Measurements from ENCODE around the gene PIGT. TPM values are rescaled to one million over a fixed set of nuclear protein-coding genes. Genes with fewer than 3 reads are reported as not detected.
A peak's percentile ranks its signal among the peaks of the same experiment; 100 is the strongest.

PIGT gene
- total RNA-seq, 4 donors from 2014 or later: 33.6 to 64.5 (median 45.6) TPM

DNA sequence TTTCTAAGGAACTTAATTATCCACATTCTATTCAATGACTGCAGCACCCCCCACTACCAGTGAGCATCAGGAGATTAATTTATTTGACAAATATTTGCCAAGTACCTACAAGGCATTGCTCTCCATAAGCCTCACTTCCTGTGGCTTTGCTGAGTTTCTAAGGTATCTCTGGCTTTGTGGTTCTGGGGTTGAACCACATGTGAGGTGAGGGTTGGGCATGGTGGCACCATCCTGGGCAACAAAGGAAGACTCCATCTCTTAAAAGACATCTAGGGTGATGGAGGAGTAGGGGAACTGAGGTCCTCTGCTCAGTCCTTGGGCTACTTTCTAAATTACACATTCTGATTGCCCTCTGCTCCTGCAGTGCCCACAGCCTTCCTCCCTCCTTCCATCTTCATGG lies 28.1 kb downstream of the PIGT start:
- no peak for DNase-seq (ENCODE audit: low spot score in 2 of 2)
- intact Hi-C loops (cut with DNase I; ENCODE audit: low total_unique reads): no loop called here
- H3K4me3 ChIP-seq (ENCODE audit: low read depth, poor library complexity, severe bottlenecking): no peak overlapping the region
- TF ChIP-seq POLR2A (IDR thresholded peaks at IDR 0.05): no peak
- TF ChIP-seq, protein P1, sequence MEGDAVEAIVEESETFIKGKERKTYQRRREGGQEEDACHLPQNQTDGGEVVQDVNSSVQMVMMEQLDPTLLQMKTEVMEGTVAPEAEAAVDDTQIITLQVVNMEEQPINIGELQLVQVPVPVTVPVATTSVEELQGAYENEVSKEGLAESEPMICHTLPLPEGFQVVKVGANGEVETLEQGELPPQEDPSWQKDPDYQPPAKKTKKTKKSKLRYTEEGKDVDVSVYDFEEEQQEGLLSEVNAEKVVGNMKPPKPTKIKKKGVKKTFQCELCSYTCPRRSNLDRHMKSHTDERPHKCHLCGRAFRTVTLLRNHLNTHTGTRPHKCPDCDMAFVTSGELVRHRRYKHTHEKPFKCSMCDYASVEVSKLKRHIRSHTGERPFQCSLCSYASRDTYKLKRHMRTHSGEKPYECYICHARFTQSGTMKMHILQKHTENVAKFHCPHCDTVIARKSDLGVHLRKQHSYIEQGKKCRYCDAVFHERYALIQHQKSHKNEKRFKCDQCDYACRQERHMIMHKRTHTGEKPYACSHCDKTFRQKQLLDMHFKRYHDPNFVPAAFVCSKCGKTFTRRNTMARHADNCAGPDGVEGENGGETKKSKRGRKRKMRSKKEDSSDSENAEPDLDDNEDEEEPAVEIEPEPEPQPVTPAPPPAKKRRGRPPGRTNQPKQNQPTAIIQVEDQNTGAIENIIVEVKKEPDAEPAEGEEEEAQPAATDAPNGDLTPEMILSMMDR (IDR thresholded peaks at IDR 0.05): no peak

DNA sequence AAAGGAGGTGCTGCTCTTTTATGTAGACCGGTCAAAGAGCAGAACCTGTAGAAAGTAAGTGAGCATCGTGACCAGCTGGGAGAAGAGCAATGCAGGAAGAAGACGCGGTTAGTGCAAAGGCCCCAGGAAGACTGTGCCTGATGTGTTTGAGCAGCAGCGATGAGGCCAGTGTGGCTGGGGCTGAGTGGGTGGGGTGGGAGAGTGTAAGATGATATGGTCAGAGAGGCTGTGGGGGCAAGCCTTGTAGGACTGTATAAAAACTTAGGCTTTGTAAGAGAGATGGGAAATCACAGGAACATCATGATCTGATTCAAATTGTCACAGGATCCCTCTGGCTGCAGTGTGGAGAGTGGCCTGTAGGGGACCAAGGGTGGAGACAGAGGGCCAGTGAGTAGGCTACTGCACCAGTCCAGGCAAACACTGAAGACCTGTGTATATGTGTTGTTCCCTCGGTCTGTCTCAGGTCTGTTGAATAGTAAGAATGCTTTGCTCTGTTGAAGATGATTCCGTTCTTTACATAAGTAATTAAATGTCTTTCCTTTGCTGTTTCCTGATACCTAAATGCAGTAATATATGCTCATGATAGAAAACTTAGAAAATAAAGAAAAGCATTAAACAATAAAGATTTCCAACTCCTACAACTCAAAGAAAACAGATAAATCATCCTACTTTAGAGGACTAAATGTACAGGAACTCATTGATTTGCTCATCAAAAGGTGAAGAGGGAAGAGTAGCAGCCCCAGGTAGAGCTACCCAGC lies 30.0 kb downstream of the PIGT start:
- no peak overlapping the region for H3K4me3 ChIP-seq (ENCODE audit: low read depth, poor library complexity, severe bottlenecking)
- 72 to 73% methylated on average over 7 of the region's 7 CpGs for WGBS, 2 donors

DNA sequence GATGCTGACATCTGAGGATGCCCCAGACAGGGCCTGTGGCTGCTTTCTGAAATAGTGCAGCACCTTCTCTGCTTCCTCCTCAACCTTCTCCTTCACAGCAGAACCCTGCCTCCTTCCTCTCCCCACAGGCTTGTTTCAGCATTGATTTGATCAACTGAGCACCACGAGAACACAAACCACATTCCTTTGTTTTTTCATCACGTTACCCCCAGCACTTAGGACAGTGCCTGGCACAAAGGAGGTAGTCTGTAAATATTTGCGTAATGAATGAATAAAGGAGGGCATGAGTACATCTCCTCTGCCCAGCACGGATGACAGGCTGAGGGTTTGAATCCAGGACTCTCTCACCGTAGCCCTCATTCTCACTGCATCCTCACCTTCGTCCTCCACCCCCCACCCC lies 32.3 kb downstream of the PIGT start:
- no peak overlapping the region for H3K4me3 ChIP-seq (ENCODE audit: low read depth, poor library complexity, severe bottlenecking)
- intact Hi-C loops (cut with DNase I; ENCODE audit: low total_unique reads): no loop called here
- TF ChIP-seq, protein P1 (IDR thresholded peaks at IDR 0.05): no peak
- no peak for TF ChIP-seq POLR2A (IDR thresholded peaks at IDR 0.05)
- DNase-seq (ENCODE audit: low spot score in 2 of 2): no peak
- WGBS, 2 donors: 60 to 63% methylated on average over 6 of the region's 6 CpGs

More for the DNA sequence above, 30.0 kb downstream of the PIGT start:
- intact Hi-C loops (cut with DNase I; ENCODE audit: low total_unique reads): no loop called here
- DNase-seq (ENCODE audit: low spot score in 2 of 2): no peak
- TF ChIP-seq, protein P1 (IDR thresholded peaks at IDR 0.05): no peak
- no peak for TF ChIP-seq POLR2A (IDR thresholded peaks at IDR 0.05)

DNA sequence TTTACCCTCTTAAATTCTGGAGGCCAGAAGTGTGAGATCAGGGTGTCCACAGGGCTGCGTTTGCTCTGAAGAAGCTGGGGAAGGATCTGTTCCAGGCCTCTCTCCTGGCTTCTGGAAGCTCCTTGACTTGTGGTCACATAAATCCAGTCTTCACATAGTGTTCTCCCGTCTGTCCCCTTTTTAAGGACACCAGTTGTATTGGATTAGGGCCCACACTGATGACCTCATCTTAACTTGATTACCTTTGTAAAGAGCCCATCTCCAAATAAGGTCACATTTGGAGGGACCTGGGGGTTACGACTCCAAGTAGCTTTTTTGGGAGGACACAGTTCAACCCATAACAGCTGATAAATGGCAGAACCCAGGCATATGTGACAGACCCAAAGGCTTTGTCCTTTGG lies 33.6 kb downstream of the PIGT start:
- intact Hi-C loops (cut with DNase I; ENCODE audit: low total_unique reads): no loop called here
- H3K4me3 ChIP-seq (ENCODE audit: low read depth, poor library complexity, severe bottlenecking): no peak overlapping the region
- TF ChIP-seq, protein P1 (IDR thresholded peaks at IDR 0.05): no peak
- TF ChIP-seq POLR2A (IDR thresholded peaks at IDR 0.05): no peak
- 76 to 82% methylated on average over 3 of the region's 3 CpGs for WGBS, 2 donors
- no peak for DNase-seq (ENCODE audit: low spot score in 2 of 2)

DNA sequence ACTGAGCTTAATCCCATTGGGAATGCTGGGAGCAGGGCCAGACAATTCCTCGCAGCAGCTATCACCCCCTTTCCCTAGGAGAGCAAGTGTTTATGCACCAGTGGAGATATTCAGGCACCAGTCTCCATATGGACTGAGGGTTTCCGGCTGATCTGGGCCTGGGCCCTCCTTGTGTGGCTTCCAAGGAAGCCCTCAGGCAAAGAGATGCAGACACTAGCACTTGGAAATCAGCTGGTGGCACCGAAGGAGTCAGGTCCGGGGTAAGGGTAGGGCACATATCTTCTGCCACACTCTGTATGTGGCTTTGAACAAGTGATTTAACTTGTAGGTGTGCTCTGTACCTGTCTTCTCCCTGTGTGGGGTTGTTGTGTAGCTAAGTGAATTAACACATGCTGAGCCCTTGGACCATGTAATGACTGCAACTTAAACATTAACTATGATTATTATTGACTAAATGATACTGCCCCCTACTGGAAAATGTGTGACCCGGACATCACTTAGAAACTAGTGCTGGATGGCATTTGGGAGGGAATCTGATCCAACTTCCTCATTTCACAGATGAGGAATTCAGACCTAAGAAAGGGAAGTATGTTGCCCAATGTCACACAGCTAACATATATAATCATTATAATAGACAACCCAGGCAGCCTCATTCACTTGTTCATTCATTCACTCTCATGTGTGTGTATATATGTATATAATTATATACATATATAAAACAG lies 34.3 kb downstream of the PIGT start:
- no peak for DNase-seq (ENCODE audit: low spot score in 2 of 2)
- no peak overlapping the region for H3K4me3 ChIP-seq (ENCODE audit: low read depth, poor library complexity, severe bottlenecking)
- intact Hi-C loops (cut with DNase I; ENCODE audit: low total_unique reads): no loop called here
- no peak for TF ChIP-seq POLR2A (IDR thresholded peaks at IDR 0.05)
- TF ChIP-seq, protein P1 (IDR thresholded peaks at IDR 0.05): peak in 1 of 3 donors; percentile 26
- WGBS, 2 donors: 65 to 66% methylated on average over 5 of the region's 5 CpGs
